Measurements from ENCODE around the gene MDC1. TPM values are rescaled to one million over a fixed set of nuclear protein-coding genes. Genes with fewer than 3 reads are reported as not detected.
A peak's percentile ranks its signal among the peaks of the same experiment; 100 is the strongest.
"Not testable (repeated sequence)": the region's sequence is repeated elsewhere in the genome, so short reads cannot be mapped to it uniquely, and the experiment has no call there.

The MDC1 gene
- total RNA-seq, 1 donor from 2014 or later: 51.7 TPM

DNA sequence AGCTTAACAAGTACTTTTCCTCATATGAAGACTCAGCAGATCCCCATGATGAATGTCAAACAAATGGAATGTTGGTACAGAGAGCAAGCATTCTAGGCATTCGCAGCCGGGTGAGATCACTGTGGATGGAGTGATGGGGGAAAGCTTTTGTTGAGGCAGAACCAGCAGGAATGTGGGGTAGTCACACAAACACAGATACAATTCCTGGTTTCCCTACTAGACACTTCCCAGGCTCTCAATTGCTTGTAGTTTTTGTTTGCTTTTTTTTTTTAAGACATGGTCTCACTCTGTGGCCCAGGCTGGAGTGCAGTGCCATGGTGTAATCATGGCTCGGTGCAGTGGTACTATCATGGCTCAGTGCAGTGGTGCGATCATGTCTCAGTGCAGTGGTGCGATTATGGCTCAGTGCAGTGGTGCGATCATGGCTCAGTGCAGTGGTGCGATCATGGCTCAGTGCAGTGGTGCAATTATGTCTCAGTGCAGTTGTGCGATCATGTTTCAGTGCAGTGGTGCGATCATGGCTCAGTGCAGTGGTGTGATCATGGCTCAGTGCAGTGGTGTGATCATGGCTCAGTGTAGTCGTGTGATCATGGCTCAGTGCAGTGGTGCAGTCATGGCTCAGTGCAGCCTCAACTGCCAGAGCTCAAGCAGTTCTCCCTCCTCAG, 42.6 kb upstream of the MDC1 start:
- TF ChIP-seq, protein P1, sequence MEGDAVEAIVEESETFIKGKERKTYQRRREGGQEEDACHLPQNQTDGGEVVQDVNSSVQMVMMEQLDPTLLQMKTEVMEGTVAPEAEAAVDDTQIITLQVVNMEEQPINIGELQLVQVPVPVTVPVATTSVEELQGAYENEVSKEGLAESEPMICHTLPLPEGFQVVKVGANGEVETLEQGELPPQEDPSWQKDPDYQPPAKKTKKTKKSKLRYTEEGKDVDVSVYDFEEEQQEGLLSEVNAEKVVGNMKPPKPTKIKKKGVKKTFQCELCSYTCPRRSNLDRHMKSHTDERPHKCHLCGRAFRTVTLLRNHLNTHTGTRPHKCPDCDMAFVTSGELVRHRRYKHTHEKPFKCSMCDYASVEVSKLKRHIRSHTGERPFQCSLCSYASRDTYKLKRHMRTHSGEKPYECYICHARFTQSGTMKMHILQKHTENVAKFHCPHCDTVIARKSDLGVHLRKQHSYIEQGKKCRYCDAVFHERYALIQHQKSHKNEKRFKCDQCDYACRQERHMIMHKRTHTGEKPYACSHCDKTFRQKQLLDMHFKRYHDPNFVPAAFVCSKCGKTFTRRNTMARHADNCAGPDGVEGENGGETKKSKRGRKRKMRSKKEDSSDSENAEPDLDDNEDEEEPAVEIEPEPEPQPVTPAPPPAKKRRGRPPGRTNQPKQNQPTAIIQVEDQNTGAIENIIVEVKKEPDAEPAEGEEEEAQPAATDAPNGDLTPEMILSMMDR (IDR thresholded peaks at IDR 0.05; ENCODE audit: unreplicated experiment): no peak
- Mint-ChIP-seq H3K27ac (ENCODE audit: unreplicated experiment) (peak overlapping the region; percentile 64), H3K4me1 (ENCODE audit: unreplicated experiment) (peaks cover 19% of the 10 kb centered on the region), H3K9me3 (ENCODE audit: unreplicated experiment) (no peaks in the 10 kb centered on the region), H3K36me3 (ENCODE audit: low read depth, unreplicated experiment) (no peaks in the 10 kb centered on the region), H3K27me3 (ENCODE audit: unreplicated experiment) (peaks cover 3% of the 10 kb centered on the region), H3K4me3 (ENCODE audit: unreplicated experiment) (peak overlapping the region; percentile 56)
- DNase-seq (ENCODE audit: low spot score): no peak

DNA sequence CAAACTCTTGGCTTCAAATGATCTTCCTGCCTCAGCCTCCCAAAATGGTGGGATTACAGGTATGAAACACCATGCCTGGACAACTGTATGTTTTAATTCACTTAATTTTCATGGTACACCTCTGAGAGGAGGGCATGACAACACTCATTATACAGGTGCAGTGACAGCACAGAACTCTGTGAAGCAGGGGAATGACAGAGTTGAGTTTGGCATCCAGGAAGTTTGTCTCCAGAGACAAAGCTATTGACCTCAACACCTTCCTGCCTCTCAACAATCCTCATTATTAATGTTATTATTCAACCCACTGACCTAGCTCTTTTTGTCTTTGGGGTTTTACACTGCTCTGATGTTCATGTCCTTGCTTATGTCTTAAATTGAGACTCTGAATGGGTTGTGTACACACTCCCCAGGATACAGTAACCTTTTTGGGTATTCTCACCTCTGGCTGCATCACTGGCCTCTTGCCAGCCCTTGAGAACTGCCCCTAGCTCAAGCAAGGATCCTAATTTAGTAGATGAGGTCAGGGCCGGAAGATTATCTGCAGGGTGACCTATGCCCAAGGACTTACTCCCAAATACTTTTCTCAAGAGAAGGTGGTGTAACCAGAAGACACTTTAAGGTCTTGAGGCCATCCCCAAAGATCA, 40.3 kb upstream of the MDC1 start:
- DNase-seq (ENCODE audit: low spot score): no peak
- no peaks in the 10 kb centered on the region for H3K36me3 Mint-ChIP-seq (ENCODE audit: low read depth, unreplicated experiment)
- TF ChIP-seq, protein P1 (IDR thresholded peaks at IDR 0.05; ENCODE audit: unreplicated experiment): no peak
- no peak overlapping the region for H3K4me3 Mint-ChIP-seq (ENCODE audit: unreplicated experiment)
- peaks cover 3% of the 10 kb centered on the region for H3K4me1 Mint-ChIP-seq (ENCODE audit: unreplicated experiment)
- H3K9me3 Mint-ChIP-seq (ENCODE audit: unreplicated experiment): no peaks in the 10 kb centered on the region
- no peaks in the 10 kb centered on the region for H3K27me3 Mint-ChIP-seq (ENCODE audit: unreplicated experiment)
- H3K27ac Mint-ChIP-seq (ENCODE audit: unreplicated experiment): no peak overlapping the region

DNA sequence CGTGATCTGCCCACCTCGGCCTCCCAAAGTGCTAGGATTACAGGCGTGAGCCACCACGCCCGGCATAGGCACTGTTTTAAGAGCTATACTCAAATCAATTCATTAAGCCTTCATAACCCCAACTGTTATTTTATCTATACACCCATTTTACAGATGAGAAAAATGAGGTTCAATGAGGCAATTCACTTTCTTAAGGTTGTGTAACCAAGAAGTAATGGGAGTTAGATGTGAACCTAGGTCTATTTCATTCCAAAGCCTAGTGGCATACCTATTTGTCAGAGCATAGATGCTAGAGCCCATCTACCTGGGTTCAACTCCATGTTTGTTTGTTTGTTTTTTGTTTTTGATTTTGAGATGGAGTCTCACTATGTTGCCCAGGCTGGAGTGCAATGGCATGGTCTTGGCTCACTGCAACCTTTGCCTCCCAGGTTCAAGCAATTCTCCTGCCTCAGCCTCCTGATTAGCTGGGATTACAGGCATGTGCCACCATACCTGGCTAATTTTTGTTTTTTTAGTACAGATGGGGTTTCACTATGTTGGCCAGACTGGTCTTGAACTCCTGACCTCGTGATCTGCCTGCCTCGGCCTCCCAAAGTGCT, 39.4 kb upstream of the MDC1 start:
- not testable (repeated sequence) for H3K27me3 Mint-ChIP-seq (ENCODE audit: unreplicated experiment); H3K9me3 Mint-ChIP-seq (ENCODE audit: unreplicated experiment); H3K36me3 Mint-ChIP-seq (ENCODE audit: low read depth, unreplicated experiment); DNase-seq (ENCODE audit: low spot score); H3K4me3 Mint-ChIP-seq (ENCODE audit: unreplicated experiment); H3K27ac Mint-ChIP-seq (ENCODE audit: unreplicated experiment); H3K4me1 Mint-ChIP-seq (ENCODE audit: unreplicated experiment)

DNA sequence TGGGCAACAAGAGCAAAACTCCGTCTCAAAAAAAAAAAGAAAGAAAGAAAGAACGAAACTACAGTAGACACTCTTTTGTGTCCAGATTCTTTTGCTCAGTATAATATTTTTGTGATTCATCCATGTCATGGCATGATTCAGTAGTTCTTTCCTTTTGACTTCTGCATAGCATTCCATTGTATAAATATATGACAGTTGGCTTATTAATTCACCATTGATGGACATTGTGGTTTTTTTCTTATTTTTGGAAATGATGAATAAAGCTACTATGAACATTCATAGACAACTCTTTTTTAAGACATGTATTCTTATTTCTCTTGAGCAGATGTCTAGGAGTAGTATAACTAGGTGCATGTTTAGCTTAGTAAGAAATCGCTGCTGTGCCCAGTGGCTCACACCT, 37.5 kb upstream of the MDC1 start:
- no peaks in the 10 kb centered on the region for H3K9me3 Mint-ChIP-seq (ENCODE audit: unreplicated experiment)

DNA sequence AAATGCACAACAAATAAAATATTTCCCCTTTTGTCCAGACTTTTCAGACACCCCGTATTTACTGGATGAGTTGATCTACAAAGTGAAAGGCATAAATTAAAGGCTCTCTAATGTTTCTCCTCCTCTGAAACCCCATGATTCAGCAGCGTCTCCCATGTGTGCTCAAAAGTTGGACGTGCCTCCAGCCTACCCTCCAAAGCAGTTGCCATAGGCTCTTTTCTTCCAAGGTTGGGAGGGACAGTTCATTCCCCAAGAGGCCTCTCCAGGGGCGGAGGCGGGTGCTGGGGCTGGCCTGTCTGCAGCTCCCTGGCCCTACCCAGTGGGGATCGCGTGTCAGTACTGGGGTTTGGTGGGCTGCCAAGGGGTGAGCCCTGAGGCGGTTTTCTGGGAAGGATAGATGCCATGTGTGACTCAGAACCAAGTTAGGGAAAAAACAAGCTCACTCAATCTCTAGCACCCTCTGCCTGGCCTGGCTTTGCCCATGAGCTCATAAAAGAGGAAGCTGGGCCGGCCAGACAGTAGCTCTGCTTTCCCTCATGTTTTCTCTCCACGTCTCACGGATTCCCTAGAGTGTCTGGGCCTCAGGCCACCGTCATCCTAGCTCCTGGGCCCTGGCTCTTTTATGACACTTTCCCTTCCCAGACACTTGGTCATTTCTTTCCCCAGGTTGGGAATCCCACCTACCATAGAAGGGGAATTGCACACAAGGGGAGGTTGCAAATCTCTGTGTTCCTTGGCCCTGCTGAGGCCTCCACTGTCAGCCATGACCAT, 35.3 kb upstream of the MDC1 start:
- H3K9me3 Mint-ChIP-seq (ENCODE audit: unreplicated experiment): no peaks in the 10 kb centered on the region
- peaks cover 18% of the 10 kb centered on the region for H3K4me1 Mint-ChIP-seq (ENCODE audit: unreplicated experiment)
- no peaks in the 10 kb centered on the region for H3K36me3 Mint-ChIP-seq (ENCODE audit: low read depth, unreplicated experiment)
- DNase-seq (ENCODE audit: low spot score): no peak
- no peaks in the 10 kb centered on the region for H3K27me3 Mint-ChIP-seq (ENCODE audit: unreplicated experiment)
- H3K27ac Mint-ChIP-seq (ENCODE audit: unreplicated experiment): no peak overlapping the region
- no peak overlapping the region for H3K4me3 Mint-ChIP-seq (ENCODE audit: unreplicated experiment)
- TF ChIP-seq, protein P1 (IDR thresholded peaks at IDR 0.05; ENCODE audit: unreplicated experiment): no peak

More for the DNA sequence above, 37.5 kb upstream of the MDC1 start:
- Mint-ChIP-seq H3K36me3 (ENCODE audit: low read depth, unreplicated experiment) (no peaks in the 10 kb centered on the region), H3K4me3 (ENCODE audit: unreplicated experiment) (no peak overlapping the region), H3K27me3 (ENCODE audit: unreplicated experiment) (no peaks in the 10 kb centered on the region), H3K4me1 (ENCODE audit: unreplicated experiment) (peaks cover 3% of the 10 kb centered on the region), H3K27ac (ENCODE audit: unreplicated experiment) (no peak overlapping the region)
- no peak for DNase-seq (ENCODE audit: low spot score)
- TF ChIP-seq, protein P1 (IDR thresholded peaks at IDR 0.05; ENCODE audit: unreplicated experiment): no peak
